SU-DHL-6 (cell line): ENCODE results near the gene ZFYVE9.
"Not testable (repeated sequence)": the region's sequence is repeated elsewhere in the genome, so short reads cannot be mapped to it uniquely, and the experiment has no call there.

Experiments used
- H2AFZ ChIP-seq: fragments of 200-600 bp; sonication (generic); 2 replicates; pipeline ENCODE4 v1.6.1; 2014; ENCODE audit warnings: low read depth, mild to moderate bottlenecking, moderate library complexity, mixed read lengths, antibody characterized with exemption, low read length; ENCODE audit not compliant: severe bottlenecking
- H3F3A ChIP-seq: fragments of 200-600 bp; shearing (Covaris generic); 2 replicates; pipeline ENCODE4 v1.6.0; 2016; ENCODE audit warnings: antibody characterized with exemption, mild to moderate bottlenecking; ENCODE audit not compliant: insufficient read depth
- H3K27ac ChIP-seq: fragments of 200-600 bp; sonication (generic); 2 replicates; pipeline ENCODE4 v1.5.1; 2016; ENCODE audit warnings: low read depth, mild to moderate bottlenecking, low read length, moderate library complexity, mixed read lengths
- H3K27me3 ChIP-seq: fragments of 200-600 bp; sonication (generic), shearing (Covaris generic); 2 replicates; pipeline ENCODE4 v1.6.0; 2014; ENCODE audit warnings: mild to moderate bottlenecking, low read length
- H3K36me3 ChIP-seq: fragments of 200-600 bp; sonication (generic); 2 replicates; pipeline ENCODE4 v1.6.1; 2014; ENCODE audit warnings: mild to moderate bottlenecking, low read length, mixed read lengths
- H3K4me2 ChIP-seq: fragments of 300-600, 200-600 bp; shearing (Covaris generic), sonication (generic); 2 replicates; pipeline ENCODE4 v1.6.0; 2014; ENCODE audit warnings: low read length, low read depth, mild to moderate bottlenecking; ENCODE audit not compliant: poor library complexity, severe bottlenecking
- H3K4me3 ChIP-seq: fragments of 200-600 bp; sonication (generic); 2 replicates; pipeline ENCODE4 v1.5.1; 2014; ENCODE audit warnings: antibody characterized with exemption, low read length, mild to moderate bottlenecking, mixed read lengths; ENCODE audit not compliant: insufficient read depth, poor library complexity, severe bottlenecking
- H3K79me2 ChIP-seq: fragments of 200-600 bp; sonication (generic); 2 replicates; pipeline ENCODE4 v1.6.1; 2014; ENCODE audit warnings: mild to moderate bottlenecking, low read length, moderate library complexity; ENCODE audit not compliant: insufficient read depth
- H3K9ac ChIP-seq: fragments of 200-600 bp; sonication (generic); 2 replicates; pipeline ENCODE4 v1.7.0; 2014; ENCODE audit warnings: mild to moderate bottlenecking, low read length
- H3K9me2 ChIP-seq: fragments of 200-600 bp; sonication (generic); replicated peaks from 2 replicates; pipeline ENCODE4 v1.6.1; 2014; ENCODE audit warnings: low read length; ENCODE audit not compliant: insufficient read depth
- H3K9me3 ChIP-seq: fragments of 200-600 bp; sonication (generic); 2 replicates; pipeline ENCODE4 v1.6.1; 2014; ENCODE audit warnings: low read length, mixed read lengths; ENCODE audit not compliant: insufficient read depth
- H4K20me1 ChIP-seq: fragments of 200-600 bp; sonication (generic); 2 replicates; pipeline ENCODE4 v1.6.1; 2014; ENCODE audit warnings: low read depth, mild to moderate bottlenecking, antibody characterized with exemption, low read length, moderate library complexity, mixed read lengths
- EZH2phosphoT487 ChIP-seq: fragments of 200-600 bp; sonication (generic), shearing (Covaris generic); conservative IDR thresholded peaks from 2 replicates; pipeline ENCODE4 v1.6.1; 2018; ENCODE audit warnings: mild to moderate bottlenecking, antibody characterized with exemption, low read length, moderate library complexity, mixed read lengths
- TF ChIP-seq, protein P1 (sequence below): fragments of 200-600 bp; sonication (generic); IDR thresholded peaks from one replicate; pipeline ENCODE4 v1.5.1; 2017; ENCODE audit warnings: antibody characterized with exemption, mild to moderate bottlenecking, low read length, moderate library complexity; ENCODE audit not compliant: insufficient read depth, poor library complexity, severe bottlenecking

ZFYVE9 gene

GRCh38 chr1:52180176-52180575, 38.3 kb downstream of the ZFYVE9 start:
- H3K9me3 ChIP-seq = no peaks in the 10 kb centered on the region
- H3K4me3 ChIP-seq = no peak overlapping the region
- no peak overlapping the region for H3K4me2 ChIP-seq
- no peak overlapping the region for H3K9ac ChIP-seq
- H3K79me2 ChIP-seq = no peaks in the 10 kb centered on the region
- no peak overlapping the region for H3K27ac ChIP-seq
- H3K36me3 ChIP-seq = no peaks in the 10 kb centered on the region
- no peak overlapping the region for H2AFZ ChIP-seq
- no peaks in the 10 kb centered on the region for H3K9me2 ChIP-seq
- no peaks in the 10 kb centered on the region for H3K27me3 ChIP-seq
- TF ChIP-seq, protein P1, sequence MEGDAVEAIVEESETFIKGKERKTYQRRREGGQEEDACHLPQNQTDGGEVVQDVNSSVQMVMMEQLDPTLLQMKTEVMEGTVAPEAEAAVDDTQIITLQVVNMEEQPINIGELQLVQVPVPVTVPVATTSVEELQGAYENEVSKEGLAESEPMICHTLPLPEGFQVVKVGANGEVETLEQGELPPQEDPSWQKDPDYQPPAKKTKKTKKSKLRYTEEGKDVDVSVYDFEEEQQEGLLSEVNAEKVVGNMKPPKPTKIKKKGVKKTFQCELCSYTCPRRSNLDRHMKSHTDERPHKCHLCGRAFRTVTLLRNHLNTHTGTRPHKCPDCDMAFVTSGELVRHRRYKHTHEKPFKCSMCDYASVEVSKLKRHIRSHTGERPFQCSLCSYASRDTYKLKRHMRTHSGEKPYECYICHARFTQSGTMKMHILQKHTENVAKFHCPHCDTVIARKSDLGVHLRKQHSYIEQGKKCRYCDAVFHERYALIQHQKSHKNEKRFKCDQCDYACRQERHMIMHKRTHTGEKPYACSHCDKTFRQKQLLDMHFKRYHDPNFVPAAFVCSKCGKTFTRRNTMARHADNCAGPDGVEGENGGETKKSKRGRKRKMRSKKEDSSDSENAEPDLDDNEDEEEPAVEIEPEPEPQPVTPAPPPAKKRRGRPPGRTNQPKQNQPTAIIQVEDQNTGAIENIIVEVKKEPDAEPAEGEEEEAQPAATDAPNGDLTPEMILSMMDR = no peak
- TF ChIP-seq EZH2phosphoT487 = no peak
- H4K20me1 ChIP-seq = no peaks in the 10 kb centered on the region
- no peaks in the 10 kb centered on the region for H3F3A ChIP-seq

GRCh38 chr1:52181759-52182158, 39.9 kb downstream of the ZFYVE9 start:
- not testable (repeated sequence) for H3K9me3 ChIP-seq, H3K4me2 ChIP-seq, H3K9me2 ChIP-seq, H3F3A ChIP-seq, H3K4me3 ChIP-seq, H2AFZ ChIP-seq, H3K79me2 ChIP-seq, H3K9ac ChIP-seq, H4K20me1 ChIP-seq, H3K36me3 ChIP-seq, H3K27ac ChIP-seq, H3K27me3 ChIP-seq

DNA sequence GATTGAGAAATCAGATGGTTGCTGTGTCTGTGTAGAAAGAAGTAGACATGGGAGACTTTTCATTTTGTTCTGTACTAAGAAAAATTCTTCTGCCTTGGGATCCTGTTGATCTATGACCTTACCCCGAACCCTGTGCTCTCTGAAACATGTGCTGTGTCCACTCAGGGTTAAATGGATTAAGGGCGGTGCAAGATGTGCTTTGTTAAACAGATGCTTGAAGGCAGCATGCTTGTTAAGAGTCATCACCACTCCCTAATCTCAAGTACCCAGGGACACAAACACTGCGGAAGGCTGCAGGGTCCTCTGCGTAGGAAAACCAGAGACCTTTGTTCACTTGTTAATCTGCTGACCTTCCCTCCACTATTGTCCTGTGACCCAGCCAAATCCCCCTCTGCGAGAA, 40.4 kb downstream of the ZFYVE9 start:
- not testable (repeated sequence) for H3K36me3 ChIP-seq, H3K9ac ChIP-seq, H4K20me1 ChIP-seq, H2AFZ ChIP-seq, H3K9me2 ChIP-seq, H3K4me2 ChIP-seq, H3K27me3 ChIP-seq, H3K27ac ChIP-seq, H3K9me3 ChIP-seq, H3K4me3 ChIP-seq, H3F3A ChIP-seq, H3K79me2 ChIP-seq

GRCh38 chr1:52182874-52183400, 41.0 kb downstream of the ZFYVE9 start:
- no peak overlapping the region for H3K9ac ChIP-seq
- no peak overlapping the region for H3K4me2 ChIP-seq
- no peaks in the 10 kb centered on the region for H3F3A ChIP-seq
- H3K27ac ChIP-seq = no peak overlapping the region
- TF ChIP-seq EZH2phosphoT487 = no peak
- TF ChIP-seq, protein P1 = no peak
- H2AFZ ChIP-seq = no peak overlapping the region
- H3K9me2 ChIP-seq = no peaks in the 10 kb centered on the region
- no peaks in the 10 kb centered on the region for H3K27me3 ChIP-seq
- H3K9me3 ChIP-seq = no peaks in the 10 kb centered on the region
- H3K36me3 ChIP-seq = no peaks in the 10 kb centered on the region
- H3K4me3 ChIP-seq = no peak overlapping the region
- H3K79me2 ChIP-seq = no peaks in the 10 kb centered on the region
- H4K20me1 ChIP-seq = no peaks in the 10 kb centered on the region
